GM12878 (cell line): ENCODE measurements around the gene KLHL15. TPM values are rescaled to one million over a fixed set of nuclear protein-coding genes. Genes with fewer than 3 reads are reported as not detected.

Experiments used
- ATAC-seq: fragments of 200-7000 bp; cut with Tn5 transposase; 3 replicates; pipeline ENCODE4 v1.9.1; 2020; ENCODE audit warnings: mild to moderate bottlenecking, moderate library complexity
- BruUV-seq: library from RNA; stranded (reverse); fragments of 400-500 nt; replicated peaks from 2 replicates; lab custom pipeline; 2021; lab: Mats Ljungman, UMichigan
- CTCF ChIA-PET: fragments of 300-600 bp; sonication (Branson Sonifier 250); formaldehyde crosslinking; extraction: SDS; loops from one replicate; lab custom pipeline; 2021; ENCODE audit warnings: inconsistent platforms; lab: Yijun Ruan, JAX
- POLR2A ChIA-PET: fragments of 350-600 bp; formaldehyde crosslinking; extraction: SDS; loops from one replicate; lab custom pipeline; 2021; ENCODE audit warnings: inconsistent platforms; lab: Charles Lee
- RAD21 ChIA-PET: fragments of 300-600 bp; sonication (Branson Sonifier 250); formaldehyde crosslinking; loops from one replicate; lab custom pipeline; 2023; ENCODE audit warnings: antibody characterized with exemption; ENCODE audit not compliant: unreplicated experiment; lab: Charles Lee
- SMC1A ChIA-PET: fragments of 300-600 bp; sonication (Branson Sonifier 250); formaldehyde crosslinking; loops from one replicate; lab custom pipeline; 2023; ENCODE audit not compliant: unreplicated experiment, uncharacterized antibody; lab: Charles Lee
- DNase-seq: peaks from one replicate; pipeline ENCODE4 v3.0.0-alpha.2; 2011; ENCODE audit warnings: low read depth, low spot score
- FAIRE-seq: peaks from 3 replicates; lab custom pipeline; 2011; peaks lifted over from hg19 to GRCh38; lab: Jason Lieb, UNC
- H2AFZ ChIP-seq: 2 replicates; pipeline ENCODE4 v1.6.0; 2011; ENCODE audit warnings: low read depth, low read length, control low read depth; ENCODE audit not compliant: control insufficient read depth
- H3K27ac ChIP-seq: 2 replicates; pipeline ENCODE4 v1.5.1; 2011; ENCODE audit warnings: control low read depth; ENCODE audit not compliant: control insufficient read depth, insufficient read depth
- H3K27me3 ChIP-seq, 2 experiments: replicated peaks in 1 of 2; 2 replicates each; pipeline versions ENCODE4 v1.6.0 to v1.6.1; 2011; ENCODE audit warnings: low read length in 1 of 2; ENCODE audit not compliant: control insufficient read depth in 2 of 2, insufficient read depth in 2 of 2
- H3K36me3 ChIP-seq, 2 experiments: 2 replicates each; pipeline ENCODE4 v1.5.1; 2011; ENCODE audit warnings: low read length in 1 of 2; ENCODE audit not compliant: control insufficient read depth in 2 of 2, insufficient read depth in 2 of 2
- H3K4me1 ChIP-seq: 2 replicates; pipeline ENCODE4 v1.6.1; 2011; ENCODE audit warnings: mild to moderate bottlenecking, low read length, moderate library complexity, mixed read lengths; ENCODE audit not compliant: control insufficient read depth, insufficient read depth
- H3K4me2 ChIP-seq: 2 replicates; pipeline ENCODE4 v1.6.0; 2011; ENCODE audit warnings: control low read depth; ENCODE audit not compliant: control insufficient read depth, insufficient read depth
- H3K4me3 ChIP-seq: fragments of 200-600 bp; sonication (generic); 2 replicates; pipeline ENCODE4 v1.5.1; 2016
- H3K79me2 ChIP-seq: 2 replicates; pipeline ENCODE4 v1.6.0; 2011; ENCODE audit warnings: low read length; ENCODE audit not compliant: control insufficient read depth, insufficient read depth
- H3K9ac ChIP-seq: 2 replicates; pipeline ENCODE4 v1.8.0; 2011; ENCODE audit warnings: low read length, control low read depth, mixed read lengths; ENCODE audit not compliant: control insufficient read depth, insufficient read depth
- H3K9me3 ChIP-seq: replicated peaks from 3 replicates; pipeline ENCODE4 v1.5.1; 2011; ENCODE audit warnings: mild to moderate bottlenecking, low read length; ENCODE audit not compliant: control insufficient read depth, insufficient read depth
- H4K20me1 ChIP-seq: 2 replicates; pipeline ENCODE4 v1.6.0; 2011; ENCODE audit not compliant: control insufficient read depth, insufficient read depth
- ATF7 ChIP-seq: fragments of 450-650 bp; IDR thresholded peaks from 2 replicates; pipeline ENCODE4 v1.6.1; 2016; ENCODE audit warnings: low read depth, mild to moderate bottlenecking
- MYC ChIP-seq: IDR thresholded peaks from 2 replicates; pipeline ENCODE4 v1.6.1; 2011; ENCODE audit warnings: mild to moderate bottlenecking, low read length, moderate library complexity, inconsistent platforms; ENCODE audit not compliant: insufficient read depth, insufficient replicate concordance, insufficient read length, severe bottlenecking
- POLR2AphosphoS5 ChIP-seq: IDR thresholded peaks from 2 replicates; pipeline ENCODE4 v1.6.1; 2011; ENCODE audit warnings: mild to moderate bottlenecking, low read length, inconsistent platforms
- SMAD1 ChIP-seq: fragments of 450-650 bp; IDR thresholded peaks from 2 replicates; pipeline ENCODE4 v1.6.1; 2018; ENCODE audit warnings: mild to moderate bottlenecking, low read depth; ENCODE audit not compliant: partially characterized antibody
- whole genome bisulfite sequencing: methylation state at CpG from one replicate; pipeline ENCODE4 v1.1.6; 2016; ENCODE audit warnings: low lambda C conversion rate; ENCODE audit not compliant: insufficient replicate concordance, insufficient coverage; ENCODE audit errors: missing lambda C conversion rate; 5-methylcytosine and 5-hydroxymethylcytosine counted together
- in situ Hi-C: fragments of 300-500 bp; cut with MboI; formaldehyde crosslinking; loops from 9 replicates; pipeline ENCODE4 v1.14.3; 2018; ENCODE audit warnings: mixed read lengths
- intact Hi-C: fragments of 100-400 bp; cut with micrococcal nuclease; formaldehyde crosslinking; loops from one replicate; pipeline ENCODE4 v1.14.2; 2022; ENCODE audit not compliant: unreplicated experiment
- polyA plus RNA-seq, 11 experiments: library from polyadenylated mRNA; depleted of rRNA in 4 of 11; unstranded in 6 of 11; stranded (reverse) in 5 of 11; fragments of >200 nt; fragmentation: Nextera tagmentation in 4 of 11; fragmentation: Illumina TruSeq in 1 of 11; extraction: Ambion mirVana in 4 of 11; extraction: Trizol in 1 of 11; gene quantifications; 1 replicate in 1 of 11; 2 replicates in 10 of 11; pipeline versions ENCODE4 v1.2.1 to v1.2.3, GENCODE V29; 2011 to 2016; ENCODE audit warnings: inconsistent platforms in 2 of 11, missing spikeins in 2 of 11, low read depth in 1 of 11
- total RNA-seq, 4 experiments: library from RNA; depleted of rRNA in 3 of 4; stranded (reverse); fragments of >200 nt in 3 of 4; fragmentation: Illumina TruSeq in 1 of 4; extraction: Trizol in 1 of 4; gene quantifications; 2 replicates each; pipeline versions ENCODE4 v1.2.1 to v1.2.3, GENCODE V29; 2013 to 2021

Gene KLHL15
- total and polyA plus RNA-seq, 10 of the 15 experiments (the other 5 are each of a cell fraction or from before 2014, with no cell fraction given) = 1.4 to 7.0 (median 3.7) TPM

DNA sequence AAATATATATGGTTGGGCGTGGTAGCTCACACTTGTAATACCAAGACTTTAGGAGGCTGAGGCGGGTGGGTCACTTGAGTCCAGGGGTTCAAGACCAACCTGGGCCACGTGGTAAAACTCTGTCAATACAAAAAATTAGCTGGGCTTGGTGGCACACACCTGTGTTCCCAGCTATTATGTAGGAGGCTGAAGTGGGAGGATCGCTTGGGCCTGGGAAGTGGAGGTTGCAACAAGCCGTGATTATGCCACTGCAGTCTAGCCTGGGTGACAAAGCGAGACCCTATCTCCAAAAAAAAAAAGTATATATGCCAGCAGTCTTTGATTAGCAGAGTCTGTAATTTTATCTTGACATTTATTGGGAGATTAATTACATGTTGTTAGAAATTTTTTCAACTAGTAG, 36.5 kb upstream of the KLHL15 start:
- ChIA-PET POLR2A (interaction anchor here (0.5 to 1.2 kb wide), 2 partner anchors 9 to 229 kb away, joined by 3 to 4 read pairs; no protein-coding TSS in a partner anchor), CTCF (interaction anchor here (0.5 to 1.3 kb wide), 3 partner anchors 9 to 143 kb away, joined by 3 to 6 read pairs (median 3); partner anchors contain the start of gene EIF2S3), SMC1A (no interaction called here), RAD21 (no interaction called here)
- FAIRE-seq = no peak
- WGBS = 100% methylated on average over 6 of the region's 6 CpGs
- in situ Hi-C loops = no loop called here
- no peaks in the 10 kb centered on the region for H4K20me1 ChIP-seq
- H3K27me3 ChIP-seq = no peaks in the 10 kb centered on the region
- intact Hi-C loops = no loop called here
- BruUV-seq = no TSS peak
- H3K27ac ChIP-seq = no peak overlapping the region
- H3K4me2 ChIP-seq = no peak overlapping the region
- H3K4me3 ChIP-seq = no peak overlapping the region
- peaks cover 7% of the 10 kb centered on the region for H3K79me2 ChIP-seq
- no peaks in the 10 kb centered on the region for H3K4me1 ChIP-seq
- no peak overlapping the region for H2AFZ ChIP-seq
- H3K9me3 ChIP-seq = no peaks in the 10 kb centered on the region
- no peak for ATAC-seq
- H3K36me3 ChIP-seq = peaks cover 3 to 28% of the 10 kb centered on the region in 2 experiments
- DNase-seq = no peak
- TF ChIP-seq POLR2AphosphoS5 = 0 out of 2 replicates have a peak, but pooled peaks have one; percentile 52
- no peak for TF ChIP-seq MYC
- no peak overlapping the region for H3K9ac ChIP-seq

GRCh38 chrX:24055043-24055356, 28.0 kb upstream of the KLHL15 start:
- H3K79me2 ChIP-seq = peaks cover 15% of the 10 kb centered on the region
- peak overlapping the region; percentile 97 for H3K27ac ChIP-seq
- FAIRE-seq (no peak), DNase-seq (no peak), ATAC-seq (peak; percentile 45)
- ChIA-PET POLR2A (interaction anchor here (0.7 to 2.7 kb wide), 5 partner anchors 28 to 147 kb away, joined by 3 to 31 read pairs (median 6); partner anchors contain the start of genes APOO, CXorf58 and KLHL15), CTCF (interaction anchor here (0.6 to 4.0 kb wide), 20 partner anchors 9 to 355 kb away, joined by 3 to 39 read pairs (median 6); partner anchors contain the start of genes APOO, CXorf58, KLHL15 and SAT1), SMC1A (interaction anchor here (0.8 to 3.3 kb wide), 8 partner anchors 19 to 188 kb away, joined by 4 to 37 read pairs (median 12); partner anchors contain the start of genes APOO, CXorf58 and KLHL15), RAD21 (interaction anchor here (0.6 to 3.7 kb wide), 9 partner anchors 11 to 272 kb away, joined by 3 to 44 read pairs (median 22); partner anchors contain the start of genes APOO, CXorf58, KLHL15 and SAT1)
- H3K4me2 ChIP-seq = no peak overlapping the region; the same call in 1 of the 2 replicates
- no peaks in the 10 kb centered on the region for H4K20me1 ChIP-seq
- in situ Hi-C loops (no loop called here), intact Hi-C loops (loop anchor here (10.0 kb wide), 1 partner anchor 270 kb away; the partner anchor contains the start of gene SAT1)
- H3K27me3 ChIP-seq = no peaks in the 10 kb centered on the region
- no peaks in the 10 kb centered on the region for H3K9me3 ChIP-seq
- no peak overlapping the region for H3K4me3 ChIP-seq
- BruUV-seq = TSS peak; percentile 81
- H3K36me3 ChIP-seq = peaks cover 0 to 6% of the 10 kb centered on the region in 2 experiments; a peak in 2 of 4 replicates
- TF ChIP-seq POLR2AphosphoS5 = peak; percentile 3; the same call in 1 of the 2 replicates
- TF ChIP-seq ATF7 = no peak
- TF ChIP-seq SMAD1 = peak; percentile 61
- no peak overlapping the region for H3K9ac ChIP-seq
- 2% methylated on average over 14 of the region's 14 CpGs for WGBS
- H3K4me1 ChIP-seq = no peaks in the 10 kb centered on the region
- H2AFZ ChIP-seq = peak overlapping the region; percentile 99
